Ishikawa (cell line): ENCODE data around the gene TFG.

Experiments
- CEBPB ChIP-seq: IDR thresholded peaks from 2 replicates; pipeline ENCODE4 v1.6.1; 2012
- CREB1 ChIP-seq: IDR thresholded peaks from 2 replicates; pipeline ENCODE4 v1.6.1; 2012; ENCODE audit warnings: low read depth
- YY1 ChIP-seq: IDR thresholded peaks from 2 replicates; pipeline ENCODE4 v1.6.1; 2012; ENCODE audit warnings: low read depth

DNA sequence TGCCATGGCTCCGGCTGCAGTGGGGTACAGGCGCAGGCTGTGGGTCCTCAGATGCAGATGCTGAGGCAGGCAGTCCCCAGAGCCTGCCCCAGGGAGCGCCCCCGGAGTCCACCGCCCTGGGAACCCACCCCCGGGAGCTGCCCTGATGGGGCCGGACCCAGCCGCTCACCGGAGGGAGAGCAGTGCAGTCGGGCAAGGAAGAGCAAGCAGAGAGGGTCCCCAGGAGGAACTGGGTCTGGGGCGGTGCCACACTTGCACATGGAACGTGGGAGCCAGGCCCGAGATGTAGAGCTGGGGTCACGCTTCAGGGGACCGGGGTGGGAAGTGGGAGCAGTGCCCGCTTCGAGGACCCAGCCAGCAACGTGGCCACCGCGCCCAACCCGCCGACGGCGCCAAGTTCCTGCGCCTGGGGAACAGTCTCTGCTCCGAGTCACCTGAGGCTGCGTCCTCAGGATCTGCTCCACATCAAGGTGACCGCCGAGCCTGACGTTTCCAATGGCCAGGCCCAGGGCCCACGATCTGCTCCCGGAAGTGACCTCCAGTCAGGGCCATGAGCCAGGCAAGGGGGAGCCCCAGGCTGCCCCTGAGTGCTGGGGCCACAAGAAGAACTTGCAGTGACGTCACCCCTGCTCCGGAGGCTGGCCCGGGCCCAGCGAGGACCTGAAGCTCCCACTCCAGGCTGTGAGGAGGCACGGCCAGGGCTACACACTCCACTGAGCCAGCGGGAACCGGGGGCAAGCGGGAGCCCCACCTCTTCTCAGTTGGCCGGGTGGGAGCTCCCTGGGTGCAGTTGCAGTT is 27.0 kb upstream of the TFG start:
- TF ChIP-seq CREB1 (no peak), YY1 (no peak), CEBPB (no peak)
